ENCODE measurements around the gene PLIN4. TPM values are rescaled to one million over a fixed set of nuclear protein-coding genes. Genes with fewer than 3 reads are reported as not detected.

The PLIN4 gene
- total and polyA plus RNA-seq, 9 of the 15 experiments (the other 6 are each of a cell fraction or from before 2014, with no cell fraction given), result 0.04 to 0.16 (median 0.07) TPM; not detected in 3

- peak; percentile 92 for TF ChIP-seq HDAC2 (IDR thresholded peaks at IDR 0.05)
- TF ChIP-seq ZNF644 (tag; IDR thresholded peaks at IDR 0.05; ENCODE audit: low read depth), result no peak
- TF ChIP-seq ZBTB5 (IDR thresholded peaks at IDR 0.05), result no peak
- TF ChIP-seq RBM25 (IDR thresholded peaks at IDR 0.05; ENCODE audit: low read depth, low read length, severe bottlenecking), result peak; percentile 71
- TF ChIP-seq MBD2 (IDR thresholded peaks at IDR 0.05; ENCODE audit: borderline replicate concordance, low read depth), result no peak
- no peak for TF ChIP-seq E2F8 (IDR thresholded peaks at IDR 0.05; ENCODE audit: low read depth, partially characterized antibody)
- TF ChIP-seq ILF3 (IDR thresholded peaks at IDR 0.05; ENCODE audit: borderline replicate concordance), result no peak
- TF ChIP-seq TFAP4 (CRISPR knock-in tag; IDR thresholded peaks at IDR 0.05; ENCODE audit: borderline replicate concordance), result 0 out of 2 replicates have a peak, but pooled peaks have one; percentile 12
- TF ChIP-seq CTCF (IDR thresholded peaks at IDR 0.05 in 2 of 3, conservative IDR thresholded peaks at IDR 0.05 in 1 of 3; ENCODE audit: insufficient read depth in 2 of 3, low read depth in 1 of 3, low read length in 3 of 3), result peak; percentile 73 to 92 (median 84)
- no peak for TF ChIP-seq CEBPG (CRISPR knock-in tag; IDR thresholded peaks at IDR 0.05)
- no peak for TF ChIP-seq CEBPG (tag; conservative IDR thresholded peaks at IDR 0.05 in 1 of 2, IDR thresholded peaks at IDR 0.05 in 1 of 2)
- peak; percentile 60 for TF ChIP-seq CTBP1 (IDR thresholded peaks at IDR 0.05; ENCODE audit: borderline replicate concordance)
- TF ChIP-seq U2AF1 (optimal IDR thresholded peaks at IDR 0.05; ENCODE audit: low read depth, low read length), result no peak
- no peak for TF ChIP-seq RBM39 (optimal IDR thresholded peaks at IDR 0.05; ENCODE audit: low read depth, low read length)
- 0 out of 2 replicates have a peak, but pooled peaks have one; percentile 3 for TF ChIP-seq CBFA2T3 (IDR thresholded peaks at IDR 0.05)
- TF ChIP-seq FOXO4 (CRISPR knock-in tag; IDR thresholded peaks at IDR 0.05), result no peak
- no peak for TF ChIP-seq MYC (IDR thresholded peaks at IDR 0.05; ENCODE audit: low read depth, low read length)
- no peak for TF ChIP-seq MYC (CRISPR knock-in tag; IDR thresholded peaks at IDR 0.05; ENCODE audit: borderline replicate concordance, low read depth)
Observed at GRCh38 chr19:4557144-4557970, 39.1 kb upstream of the PLIN4 start (continued).

Measured in K562 (cell line).